HFF-Myc (cell line): Measurements from ENCODE around the gene ZNF776.
"Not testable (repeated sequence)": the region's sequence is repeated elsewhere in the genome, so short reads cannot be mapped to it uniquely, and the experiment has no call there.

Experiments
- DNase-seq: peaks from one replicate; pipeline ENCODE4 v3.0.0-alpha.2; 2011; ENCODE audit warnings: low read depth; ENCODE audit errors: extremely low read depth
- H3K4me3 ChIP-seq: replicated peaks from 2 replicates; pipeline ENCODE4 v1.5.1; 2011; ENCODE audit warnings: low read depth, mild to moderate bottlenecking, control low read depth, low read length
- TF ChIP-seq, protein P1 (sequence below): IDR thresholded peaks from 2 replicates; pipeline ENCODE4 v1.5.1; 2012; ENCODE audit warnings: mild to moderate bottlenecking, low read depth, low read length, control low read depth; ENCODE audit errors: missing control alignments

The ZNF776 gene

DNA sequence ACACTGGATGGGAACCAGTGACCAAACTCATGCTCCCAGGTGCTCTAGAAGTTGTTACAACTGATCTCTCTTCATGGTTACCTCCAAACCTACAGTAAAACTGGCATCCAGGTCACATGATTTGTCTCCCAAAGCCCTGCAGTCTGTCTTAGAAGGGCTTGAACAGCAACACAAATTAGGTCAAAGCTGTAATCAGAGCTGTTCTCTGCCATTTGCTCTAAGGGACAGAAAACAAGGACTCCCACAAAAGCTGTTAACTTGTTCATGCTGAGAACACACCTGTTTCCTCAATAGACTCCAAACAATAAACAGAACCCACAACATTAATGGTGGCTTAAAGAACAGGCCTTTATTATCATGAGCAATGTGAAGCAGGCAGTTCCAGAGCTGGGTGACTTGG is 27.2 kb upstream of the ZNF776 start:
- no peak overlapping the region for H3K4me3 ChIP-seq
- TF ChIP-seq, protein P1, sequence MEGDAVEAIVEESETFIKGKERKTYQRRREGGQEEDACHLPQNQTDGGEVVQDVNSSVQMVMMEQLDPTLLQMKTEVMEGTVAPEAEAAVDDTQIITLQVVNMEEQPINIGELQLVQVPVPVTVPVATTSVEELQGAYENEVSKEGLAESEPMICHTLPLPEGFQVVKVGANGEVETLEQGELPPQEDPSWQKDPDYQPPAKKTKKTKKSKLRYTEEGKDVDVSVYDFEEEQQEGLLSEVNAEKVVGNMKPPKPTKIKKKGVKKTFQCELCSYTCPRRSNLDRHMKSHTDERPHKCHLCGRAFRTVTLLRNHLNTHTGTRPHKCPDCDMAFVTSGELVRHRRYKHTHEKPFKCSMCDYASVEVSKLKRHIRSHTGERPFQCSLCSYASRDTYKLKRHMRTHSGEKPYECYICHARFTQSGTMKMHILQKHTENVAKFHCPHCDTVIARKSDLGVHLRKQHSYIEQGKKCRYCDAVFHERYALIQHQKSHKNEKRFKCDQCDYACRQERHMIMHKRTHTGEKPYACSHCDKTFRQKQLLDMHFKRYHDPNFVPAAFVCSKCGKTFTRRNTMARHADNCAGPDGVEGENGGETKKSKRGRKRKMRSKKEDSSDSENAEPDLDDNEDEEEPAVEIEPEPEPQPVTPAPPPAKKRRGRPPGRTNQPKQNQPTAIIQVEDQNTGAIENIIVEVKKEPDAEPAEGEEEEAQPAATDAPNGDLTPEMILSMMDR = no peak
- no peak for DNase-seq

DNA sequence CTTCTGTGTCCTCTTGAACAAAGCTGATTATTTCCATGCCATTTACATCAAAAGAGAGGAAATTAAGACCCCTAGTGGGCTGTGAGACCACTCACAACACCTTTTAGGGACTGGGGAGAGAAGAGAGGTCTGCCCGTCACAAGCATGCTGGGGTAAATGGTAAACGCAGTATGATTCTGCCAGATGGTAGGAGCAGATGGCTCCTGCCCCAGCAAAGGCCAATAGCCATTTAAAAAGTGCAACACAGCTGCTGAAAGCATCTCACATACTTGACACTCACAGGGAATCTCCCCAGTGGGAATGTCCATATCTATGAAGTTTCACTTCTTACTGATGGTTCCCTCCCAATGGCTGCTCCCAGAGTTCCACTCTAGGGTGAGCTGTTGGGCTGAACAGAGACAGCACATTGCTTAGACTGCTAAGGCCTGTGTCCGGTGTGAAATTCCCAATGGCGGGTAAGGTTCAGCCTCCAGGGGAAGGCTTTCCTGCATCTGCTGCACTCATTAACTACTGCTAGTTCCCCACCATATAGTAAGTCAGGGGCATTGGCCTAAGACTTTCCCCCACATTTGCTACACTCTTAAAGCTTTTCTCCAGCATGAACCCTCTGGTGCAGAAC is 26.6 kb upstream of the ZNF776 start:
- TF ChIP-seq, protein P1 = no peak
- DNase-seq = no peak

GRCh38 chr19:57720878-57721277 is 25.7 kb upstream of the ZNF776 start:
- DNase-seq = no peak
- TF ChIP-seq, protein P1 = no peak
- no peak overlapping the region for H3K4me3 ChIP-seq

More for the DNA sequence above, 26.6 kb upstream of the ZNF776 start:
- H3K4me3 ChIP-seq = no peak overlapping the region

- not testable (repeated sequence) for DNase-seq, H3K4me3 ChIP-seq
- TF ChIP-seq, protein P1 = peak; percentile 44
These were observed 8.3 kb upstream of the ZNF776 start for GRCh38 chr19:57738320-57738719.

DNA sequence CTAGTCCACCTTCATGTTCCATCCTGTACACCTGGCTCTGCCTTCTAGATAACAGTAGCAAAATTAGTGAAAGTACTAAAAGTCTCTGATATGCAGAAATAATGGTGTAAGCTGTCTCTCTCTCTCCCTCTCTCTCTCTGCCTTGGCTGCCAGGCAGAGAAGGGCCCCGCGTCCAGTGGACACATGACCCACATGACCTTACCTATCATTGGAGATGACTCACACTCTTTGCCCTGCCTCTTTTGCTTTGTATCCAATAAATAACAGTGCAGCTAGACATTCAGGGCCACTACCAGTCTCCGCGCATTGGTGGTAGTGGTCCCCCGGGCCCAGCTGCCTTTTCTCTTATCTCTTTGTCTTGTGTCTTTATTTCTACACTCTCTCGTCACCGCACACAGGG is 7.8 kb upstream of the ZNF776 start:
- DNase-seq = not testable (repeated sequence)

GRCh38 chr19:57747472-57747807 is 825 bp downstream of the ZNF776 start:
- H3K4me3 ChIP-seq = peak overlapping the region; percentile 60
- TF ChIP-seq, protein P1 = no peak
- no peak for DNase-seq

More for the DNA sequence above, 7.8 kb upstream of the ZNF776 start:
- not testable (repeated sequence) for H3K4me3 ChIP-seq

DNA sequence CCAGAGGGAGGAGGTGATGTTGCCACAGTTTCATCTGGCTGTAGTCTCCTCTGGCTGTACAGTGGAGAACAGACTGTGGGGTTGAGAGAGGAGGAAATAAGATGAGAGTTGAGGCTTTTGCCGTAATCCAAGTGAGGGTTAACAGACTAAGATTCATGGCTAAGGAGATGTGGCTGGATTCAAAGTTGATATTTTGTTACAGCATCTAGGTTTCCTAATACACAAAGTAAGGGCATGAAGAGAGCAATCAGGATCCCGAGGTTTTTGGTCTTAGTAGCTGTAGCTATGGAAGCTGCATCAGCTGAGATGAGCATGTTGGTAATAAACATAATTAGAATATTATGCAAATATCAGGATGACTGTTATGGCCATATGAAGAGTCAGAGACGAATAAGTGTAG is 1.4 kb downstream of the ZNF776 start:
- peak overlapping the region; percentile 60; the same call in 1 of the 2 replicates for H3K4me3 ChIP-seq
- TF ChIP-seq, protein P1 = no peak

More for the DNA sequence above, 1.4 kb downstream of the ZNF776 start:
- no peak for DNase-seq
